ENCODE measurements around the gene HSPB1. TPM values are rescaled to one million over a fixed set of nuclear protein-coding genes. Genes with fewer than 3 reads are reported as not detected.
A peak's percentile ranks its signal among the peaks of the same experiment; 100 is the strongest.

The HSPB1 gene
- total and polyA plus RNA-seq, 2 of the 13 experiments (the other 11 are each of a cell fraction or from before 2014, with no cell fraction given) = 21.0 to 38.6 TPM

GRCh38 chr7:76291351-76292212, 10.9 kb upstream of the HSPB1 start (continued):
- TF ChIP-seq ZNF572 (CRISPR knock-in tag; IDR thresholded peaks at IDR 0.05) (no peak), SOX6 (IDR thresholded peaks at IDR 0.05) (no peak), SOX6 (CRISPR knock-in tag; IDR thresholded peaks at IDR 0.05) (peak; percentile 72), BRCA1 (CRISPR knock-in tag; IDR thresholded peaks at IDR 0.05) (no peak), ZNF672 (CRISPR knock-in tag; IDR thresholded peaks at IDR 0.05) (no peak), ZNF3 (CRISPR knock-in tag; IDR thresholded peaks at IDR 0.05) (peak; percentile 95), ZNF879 (CRISPR knock-in tag; IDR thresholded peaks at IDR 0.05) (no peak), UBTF (CRISPR knock-in tag; IDR thresholded peaks at IDR 0.05) (peak; percentile 83), ZNF451 (CRISPR knock-in tag; IDR thresholded peaks at IDR 0.05) (0 out of 2 replicates have a peak, but pooled peaks have one; percentile 37), MIER2 (CRISPR knock-in tag; IDR thresholded peaks at IDR 0.05) (0 out of 2 replicates have a peak, but pooled peaks have one; percentile 44), ISL2 (CRISPR knock-in tag; IDR thresholded peaks at IDR 0.05) (no peak), REXO4 (CRISPR knock-in tag; IDR thresholded peaks at IDR 0.05; ENCODE audit: borderline replicate concordance) (no peak)
- TF ChIP-seq, protein P1, sequence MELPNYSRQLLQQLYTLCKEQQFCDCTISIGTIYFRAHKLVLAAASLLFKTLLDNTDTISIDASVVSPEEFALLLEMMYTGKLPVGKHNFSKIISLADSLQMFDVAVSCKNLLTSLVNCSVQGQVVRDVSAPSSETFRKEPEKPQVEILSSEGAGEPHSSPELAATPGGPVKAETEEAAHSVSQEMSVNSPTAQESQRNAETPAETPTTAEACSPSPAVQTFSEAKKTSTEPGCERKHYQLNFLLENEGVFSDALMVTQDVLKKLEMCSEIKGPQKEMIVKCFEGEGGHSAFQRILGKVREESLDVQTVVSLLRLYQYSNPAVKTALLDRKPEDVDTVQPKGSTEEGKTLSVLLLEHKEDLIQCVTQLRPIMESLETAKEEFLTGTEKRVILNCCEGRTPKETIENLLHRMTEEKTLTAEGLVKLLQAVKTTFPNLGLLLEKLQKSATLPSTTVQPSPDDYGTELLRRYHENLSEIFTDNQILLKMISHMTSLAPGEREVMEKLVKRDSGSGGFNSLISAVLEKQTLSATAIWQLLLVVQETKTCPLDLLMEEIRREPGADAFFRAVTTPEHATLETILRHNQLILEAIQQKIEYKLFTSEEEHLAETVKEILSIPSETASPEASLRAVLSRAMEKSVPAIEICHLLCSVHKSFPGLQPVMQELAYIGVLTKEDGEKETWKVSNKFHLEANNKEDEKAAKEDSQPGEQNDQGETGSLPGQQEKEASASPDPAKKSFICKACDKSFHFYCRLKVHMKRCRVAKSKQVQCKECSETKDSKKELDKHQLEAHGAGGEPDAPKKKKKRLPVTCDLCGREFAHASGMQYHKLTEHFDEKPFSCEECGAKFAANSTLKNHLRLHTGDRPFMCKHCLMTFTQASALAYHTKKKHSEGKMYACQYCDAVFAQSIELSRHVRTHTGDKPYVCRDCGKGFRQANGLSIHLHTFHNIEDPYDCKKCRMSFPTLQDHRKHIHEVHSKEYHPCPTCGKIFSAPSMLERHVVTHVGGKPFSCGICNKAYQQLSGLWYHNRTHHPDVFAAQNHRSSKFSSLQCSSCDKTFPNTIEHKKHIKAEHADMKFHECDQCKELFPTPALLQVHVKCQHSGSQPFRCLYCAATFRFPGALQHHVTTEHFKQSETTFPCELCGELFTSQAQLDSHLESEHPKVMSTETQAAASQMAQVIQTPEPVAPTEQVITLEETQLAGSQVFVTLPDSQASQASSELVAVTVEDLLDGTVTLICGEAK (IDR thresholded peaks at IDR 0.05) = no peak
- TF ChIP-seq, protein P1 (CRISPR knock-in tag; IDR thresholded peaks at IDR 0.05) = no peak

Data from HepG2 (cell line).